Activated naive CD8-positive, alpha-beta T cell treated with anti-CD3 and anti-CD28 coated beads for 36 hours (primary cell): ENCODE measurements around the gene TBCA. TPM values are rescaled to one million over a fixed set of nuclear protein-coding genes. Genes with fewer than 3 reads are reported as not detected.

Experiments used
- DNase-seq: peaks from one replicate; pipeline ENCODE4 v3.0.0; 2021
- H3K27ac Mint-ChIP-seq: one replicate; pipeline ENCODE4 v1.8.0; 2022; ENCODE audit warnings: mild to moderate bottlenecking, moderate library complexity, mixed read lengths
- H3K27me3 Mint-ChIP-seq: one replicate; pipeline ENCODE4 v1.8.0; 2022; ENCODE audit warnings: mild to moderate bottlenecking, mixed read lengths
- H3K36me3 Mint-ChIP-seq: one replicate; pipeline ENCODE4 v1.8.0; 2021; ENCODE audit warnings: mild to moderate bottlenecking, mixed read lengths
- H3K4me1 Mint-ChIP-seq: one replicate; pipeline ENCODE4 v1.8.0; 2021; ENCODE audit warnings: mixed read lengths
- H3K4me3 Mint-ChIP-seq: one replicate; pipeline ENCODE4 v1.8.0; 2022; ENCODE audit warnings: mild to moderate bottlenecking, moderate library complexity, mixed read lengths
- H3K9me3 Mint-ChIP-seq: one replicate; pipeline ENCODE4 v1.8.0; 2022; ENCODE audit warnings: mixed read lengths
- total RNA-seq, 2 experiments: library from RNA; stranded (reverse); gene quantifications; one replicate each; pipeline ENCODE4 v1.2.3, GENCODE V29; 2021

The TBCA gene
- total RNA-seq, 2 experiments from 2014 or later: 220 to 233 TPM

DNA sequence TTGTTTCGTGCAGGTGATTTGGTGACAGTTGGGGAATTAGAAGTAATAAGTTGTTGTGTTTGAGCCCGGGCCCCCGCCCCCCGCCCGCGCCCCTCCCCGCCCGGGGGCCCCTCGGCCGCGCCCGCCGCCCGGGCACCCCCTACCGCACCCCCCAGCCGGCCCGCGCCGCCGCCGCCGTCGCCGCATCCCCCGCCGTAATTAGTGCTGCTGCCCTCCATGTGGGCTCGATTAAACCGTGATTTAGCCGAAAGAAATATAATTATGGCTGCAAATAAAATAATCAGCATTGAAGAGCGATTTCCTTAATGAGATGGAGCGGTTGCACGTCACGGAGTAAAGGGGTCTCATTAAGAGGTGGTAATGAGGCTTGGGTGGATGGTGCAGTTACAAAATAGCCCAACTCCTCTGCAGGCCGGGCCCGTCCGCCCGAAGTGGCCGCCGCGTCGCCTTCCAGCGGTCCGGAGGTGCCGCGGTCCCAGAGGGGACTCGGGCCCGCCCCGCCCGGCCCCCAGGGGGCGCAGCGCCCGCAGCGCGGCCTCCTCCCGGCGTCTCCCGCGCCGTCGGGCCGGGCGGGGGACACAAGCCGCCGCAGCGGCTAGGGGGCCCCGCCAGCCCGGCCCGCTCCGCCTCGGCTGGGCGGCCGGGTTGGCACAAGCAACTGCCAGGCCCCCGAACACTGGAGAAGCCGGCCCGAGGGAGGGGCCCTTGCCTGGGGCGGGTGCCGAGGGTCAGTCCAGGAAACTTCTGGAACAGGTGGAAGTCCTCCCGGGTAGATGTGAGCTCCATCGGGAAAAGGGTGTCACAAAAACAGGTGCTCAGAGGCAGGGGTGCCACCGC is 130.8 kb downstream of the TBCA start:
- Mint-ChIP-seq H3K4me3 (peak overlapping the region; percentile 68), H3K27ac (no peak overlapping the region)
- peak; percentile 62 for DNase-seq

DNA sequence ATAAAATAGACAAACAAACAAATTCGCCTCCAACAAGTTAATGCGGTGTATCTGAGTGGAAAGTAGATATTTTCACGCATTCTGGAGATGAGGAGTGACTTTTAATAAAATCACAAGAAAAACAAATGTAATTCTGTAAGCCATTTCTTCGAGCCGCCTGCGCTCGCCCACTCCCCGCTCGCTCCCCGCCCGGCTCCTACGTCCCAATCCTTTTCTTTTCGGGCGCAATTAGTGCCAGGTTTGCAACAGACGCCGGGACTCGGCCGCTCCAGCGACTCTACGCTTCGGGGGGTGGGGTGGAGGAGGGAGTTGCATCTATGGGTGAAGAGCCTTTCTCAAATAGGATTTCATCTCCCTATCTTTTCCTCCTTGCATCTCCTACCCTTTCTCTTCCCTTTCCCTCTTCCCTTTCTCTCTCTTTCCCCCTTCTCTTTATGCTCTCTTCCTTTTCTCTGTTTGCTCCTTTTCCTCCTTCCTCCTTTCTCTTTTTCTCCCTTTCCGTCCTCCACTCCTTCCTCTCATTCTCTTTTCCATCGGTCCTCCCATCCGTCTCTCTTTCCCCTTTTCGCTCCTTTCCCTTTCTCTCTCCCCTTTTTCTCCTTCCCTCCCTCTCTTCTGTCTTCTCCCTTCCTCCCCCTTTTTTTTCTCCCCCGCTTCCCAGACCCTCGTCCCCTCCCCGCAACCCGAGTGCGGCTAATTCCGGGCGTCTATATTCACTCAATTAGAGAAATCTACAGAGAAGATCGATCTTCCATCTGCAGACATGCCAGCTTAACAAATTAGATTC is 131.6 kb downstream of the TBCA start:
- no peak for DNase-seq
- Mint-ChIP-seq H3K36me3 (peaks cover 8% of the 10 kb centered on the region), H3K27ac (no peak overlapping the region), H3K4me3 (peak overlapping the region; percentile 68), H3K4me1 (peaks cover 17% of the 10 kb centered on the region), H3K27me3 (peaks cover 97% of the 10 kb centered on the region), H3K9me3 (peaks cover 3% of the 10 kb centered on the region)

More for the DNA sequence above, 130.8 kb downstream of the TBCA start:
- peaks cover 8% of the 10 kb centered on the region for H3K36me3 Mint-ChIP-seq
- H3K9me3 Mint-ChIP-seq: peaks cover 3% of the 10 kb centered on the region
- peaks cover 95% of the 10 kb centered on the region for H3K27me3 Mint-ChIP-seq
- peaks cover 17% of the 10 kb centered on the region for H3K4me1 Mint-ChIP-seq

DNA sequence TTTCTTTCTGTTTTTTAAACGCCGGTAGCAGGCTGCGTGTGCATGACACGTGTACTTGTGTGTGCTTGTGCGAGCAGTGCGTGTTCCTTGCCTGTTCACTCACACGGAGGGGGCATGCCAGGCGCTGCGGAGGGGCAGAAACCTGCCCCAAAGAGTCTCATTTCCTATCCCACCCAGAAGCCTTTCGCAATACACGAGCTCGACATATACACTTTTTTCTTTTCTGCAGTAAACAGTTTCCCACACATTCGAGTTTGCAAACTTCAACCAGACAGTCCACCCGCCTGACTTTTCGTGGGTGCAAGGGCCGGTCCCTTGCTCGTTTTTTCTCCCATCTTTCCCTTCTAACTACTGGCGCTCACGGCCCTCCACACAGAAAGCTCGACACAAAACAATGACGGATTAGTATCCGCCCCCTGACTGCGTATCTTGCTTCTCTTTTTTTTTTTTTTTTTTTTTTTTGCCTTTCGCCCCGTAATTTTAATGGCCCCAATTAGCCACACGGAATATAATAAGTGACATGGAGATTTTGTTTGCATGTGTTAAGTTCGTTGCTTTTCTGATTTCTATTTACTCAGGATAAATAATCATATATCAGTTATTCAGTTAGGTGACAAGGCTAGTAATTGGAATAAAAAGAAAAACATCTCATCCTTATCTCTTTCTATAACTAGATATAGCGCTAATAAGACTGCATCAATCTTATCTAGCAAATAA is 132.3 kb downstream of the TBCA start:
- DNase-seq: no peak
- H3K36me3 Mint-ChIP-seq: peaks cover 8% of the 10 kb centered on the region
- H3K9me3 Mint-ChIP-seq: peaks cover 3% of the 10 kb centered on the region
- no peak overlapping the region for H3K27ac Mint-ChIP-seq
- peaks cover 97% of the 10 kb centered on the region for H3K27me3 Mint-ChIP-seq
- peak overlapping the region; percentile 42 for H3K4me3 Mint-ChIP-seq
- H3K4me1 Mint-ChIP-seq: peaks cover 18% of the 10 kb centered on the region

DNA sequence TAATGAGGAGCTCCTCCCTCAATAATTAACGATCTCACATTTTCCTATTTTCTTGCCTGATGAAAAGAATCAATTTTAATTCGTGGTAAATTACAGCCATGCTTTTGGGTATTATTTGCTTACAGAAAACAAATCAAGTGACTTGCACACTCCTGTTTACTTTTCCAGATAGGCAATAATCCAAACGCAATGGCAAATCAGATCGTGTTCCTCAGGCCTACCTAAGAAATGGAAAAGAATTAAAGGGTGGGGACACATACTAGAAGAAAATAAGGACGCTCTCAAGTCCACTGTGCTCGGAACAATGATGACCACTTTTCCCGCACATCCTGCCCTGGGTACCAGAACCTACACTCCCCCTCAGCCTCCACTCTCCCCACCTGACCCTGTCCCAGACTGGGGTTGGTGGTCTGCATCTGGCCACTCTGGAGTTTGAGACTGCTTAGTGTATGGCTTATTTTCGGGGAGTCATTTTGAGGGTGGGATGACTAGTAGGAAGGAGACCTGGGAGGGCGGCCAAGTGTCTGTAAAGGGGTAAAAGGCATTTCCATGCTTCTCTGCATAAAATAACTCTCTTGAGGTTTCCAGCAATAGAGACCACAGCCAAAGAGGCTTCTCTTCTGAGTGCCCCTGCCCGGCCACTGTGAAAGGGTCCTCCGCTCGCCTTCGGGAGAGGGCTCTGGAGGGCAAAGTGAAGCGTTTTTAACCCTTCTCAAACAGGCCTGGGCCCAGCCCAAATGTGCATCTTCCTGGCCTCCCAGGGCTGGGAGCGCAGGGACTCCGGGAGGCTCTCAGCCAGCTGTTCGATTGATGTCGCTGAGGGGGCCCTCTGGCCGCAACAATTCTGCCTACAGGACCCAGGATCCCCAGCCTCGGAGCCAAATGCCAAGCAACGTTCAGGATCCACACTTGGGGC is 133.1 kb downstream of the TBCA start:
- DNase-seq: no peak
- H3K9me3 Mint-ChIP-seq: peaks cover 3% of the 10 kb centered on the region
- H3K27me3 Mint-ChIP-seq: peaks cover 96% of the 10 kb centered on the region
- peaks cover 8% of the 10 kb centered on the region for H3K36me3 Mint-ChIP-seq
- peak overlapping the region; percentile 42 for H3K4me3 Mint-ChIP-seq
- no peak overlapping the region for H3K27ac Mint-ChIP-seq
- H3K4me1 Mint-ChIP-seq: peaks cover 18% of the 10 kb centered on the region

DNA sequence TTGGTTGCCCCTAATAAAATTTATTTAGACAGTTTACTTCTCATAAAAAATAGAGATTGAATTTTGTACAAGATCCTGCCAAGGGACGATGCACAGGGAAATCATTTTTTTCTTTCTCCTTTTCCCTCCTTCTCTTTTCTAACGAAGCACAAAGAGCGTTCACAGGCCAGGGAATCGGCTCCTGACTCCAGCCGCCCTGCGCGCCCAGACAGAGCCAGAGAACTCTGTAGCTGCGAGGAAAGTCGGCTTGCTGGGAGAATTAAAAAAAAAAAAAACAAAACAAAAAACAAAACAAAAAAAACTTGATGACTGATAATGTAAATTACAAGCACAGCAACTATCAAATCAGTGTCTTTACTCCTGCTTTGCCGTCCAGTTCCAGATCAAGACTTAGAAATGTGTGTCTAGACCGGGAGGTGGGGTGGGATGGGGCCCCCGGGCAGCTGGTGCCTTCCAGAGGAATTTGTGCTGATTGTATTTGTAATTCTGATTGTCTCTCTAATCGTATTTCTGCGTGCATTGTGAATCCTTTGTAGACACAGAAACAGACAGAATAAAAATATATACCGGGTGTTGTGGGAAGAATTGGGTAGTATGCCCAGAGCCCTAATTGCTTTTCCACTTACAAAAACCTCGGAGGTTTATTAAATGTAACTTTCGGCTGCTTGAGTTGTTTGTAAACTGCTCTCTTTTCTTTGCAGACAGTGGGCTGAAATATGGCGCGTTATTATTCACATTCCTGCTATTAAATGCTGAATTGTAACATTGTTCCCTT is 134.0 kb downstream of the TBCA start:
- Mint-ChIP-seq H3K36me3 (peaks cover 8% of the 10 kb centered on the region), H3K9me3 (peaks cover 4% of the 10 kb centered on the region), H3K4me1 (peaks cover 26% of the 10 kb centered on the region), H3K27me3 (peaks cover 96% of the 10 kb centered on the region), H3K4me3 (no peak overlapping the region), H3K27ac (no peak overlapping the region)
- DNase-seq: no peak

DNA sequence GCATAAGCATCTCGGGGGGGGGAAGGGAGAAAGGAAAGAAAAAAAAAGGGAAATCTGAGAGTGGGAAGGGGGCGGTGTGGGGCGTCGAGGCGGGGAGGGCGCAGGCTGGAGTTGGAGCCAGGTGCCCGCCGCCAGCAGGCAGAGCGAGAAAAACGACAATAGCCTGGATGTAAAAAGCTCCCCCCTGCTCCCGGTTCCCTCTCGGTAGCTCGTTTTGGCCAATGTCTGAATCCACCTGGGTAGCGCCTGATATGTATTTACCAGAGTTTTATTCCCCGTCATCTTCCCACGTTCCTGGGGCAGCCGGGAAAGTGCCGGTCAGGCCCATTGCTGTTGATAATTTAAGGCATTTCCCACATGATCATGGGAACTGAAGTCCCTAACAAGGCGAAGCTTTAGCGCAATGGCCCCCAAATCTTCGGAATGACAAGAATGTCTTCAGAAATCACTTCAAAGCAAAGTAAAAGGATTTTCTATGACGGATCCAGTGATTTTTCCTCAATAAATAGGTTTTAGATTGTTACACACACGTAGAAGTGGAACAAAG is 134.7 kb downstream of the TBCA start:
- H3K4me1 Mint-ChIP-seq: peaks cover 26% of the 10 kb centered on the region
- peaks cover 95% of the 10 kb centered on the region for H3K27me3 Mint-ChIP-seq
- no peak for DNase-seq
- no peak overlapping the region for H3K4me3 Mint-ChIP-seq
- peaks cover 4% of the 10 kb centered on the region for H3K9me3 Mint-ChIP-seq
- no peak overlapping the region for H3K27ac Mint-ChIP-seq
- peaks cover 8% of the 10 kb centered on the region for H3K36me3 Mint-ChIP-seq

Other genes with a start within 250 kb of the TBCA start
- not detected for gene OTP, start 137.6 kb downstream of the TBCA start, total RNA-seq